TTC549 (cell line): ENCODE measurements around the gene OBI1.

Source experiments
- FAIRE-seq: peaks from 2 replicates; lab custom pipeline; 2012; peaks lifted over from hg19 to GRCh38; lab: Jason Lieb, UNC

The OBI1 gene

GRCh38 chr13:78658630-78659449 lies at the start of gene OBI1:
Gene OBI1 (minus strand): TSS chr13:78659155. CDS start chr13:78659120, 35 bp downstream.
- FAIRE-seq: no peak

DNA sequence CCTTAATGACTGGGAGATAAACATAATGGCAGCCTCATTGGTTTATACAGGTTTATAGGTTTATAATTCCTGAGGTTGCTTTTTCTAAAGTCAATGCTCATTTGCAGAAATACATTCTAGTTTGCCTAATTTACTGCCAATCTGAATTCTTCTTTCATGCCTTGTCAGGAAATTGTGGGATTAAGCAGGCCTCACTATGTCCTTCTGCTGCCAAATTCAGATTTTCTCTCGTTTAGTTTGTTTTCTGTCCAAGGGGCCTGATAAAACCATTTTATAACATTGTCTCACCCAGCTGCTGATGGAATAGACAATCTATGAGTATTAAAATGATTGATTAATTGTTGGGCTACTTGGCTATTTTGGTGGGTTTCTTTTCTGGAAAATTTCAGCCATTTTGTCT lies 42.4 kb upstream of the OBI1 start:
- no peak for FAIRE-seq

DNA sequence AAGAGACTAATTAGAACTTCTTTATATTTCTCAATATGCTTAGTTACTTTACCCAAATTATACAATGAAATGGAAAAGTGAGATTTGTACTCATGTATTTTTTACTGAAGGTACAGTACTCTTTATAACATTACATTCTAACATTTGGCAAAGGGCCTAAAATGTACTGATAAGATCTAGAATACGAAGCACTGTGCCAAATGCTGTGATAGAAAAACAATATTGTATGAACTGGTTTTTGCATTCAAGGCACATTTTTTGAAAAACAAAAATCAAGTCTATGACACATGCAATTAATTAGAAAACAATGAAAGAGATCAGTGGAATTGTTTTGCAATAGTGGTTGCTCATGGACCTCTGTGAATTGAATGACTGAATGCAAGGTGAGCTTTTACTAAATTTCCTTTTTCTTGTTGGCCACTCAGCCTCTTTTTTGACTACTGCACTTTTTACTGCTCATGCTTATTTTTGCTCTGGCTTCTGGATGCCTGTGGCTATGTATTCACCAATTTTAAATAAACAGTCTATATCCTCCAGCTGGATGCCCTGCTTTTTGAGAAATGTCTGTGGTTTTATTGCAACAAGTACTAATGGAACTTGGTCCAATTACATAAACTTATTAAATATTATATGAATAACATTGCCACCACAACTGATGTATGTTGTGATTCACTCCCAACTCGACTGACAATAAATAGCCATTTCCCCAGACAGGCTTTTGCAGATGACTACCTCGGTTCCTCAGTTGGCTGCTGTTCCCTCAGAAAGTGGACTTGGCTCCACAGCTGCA lies 41.4 kb upstream of the OBI1 start:
- no peak for FAIRE-seq

GRCh38 chr13:78689011-78689410 lies 30.1 kb upstream of the OBI1 start:
- FAIRE-seq: no peak

- FAIRE-seq: no peak
Observed at GRCh38 chr13:78686461-78686860, 27.5 kb upstream of the OBI1 start.

DNA sequence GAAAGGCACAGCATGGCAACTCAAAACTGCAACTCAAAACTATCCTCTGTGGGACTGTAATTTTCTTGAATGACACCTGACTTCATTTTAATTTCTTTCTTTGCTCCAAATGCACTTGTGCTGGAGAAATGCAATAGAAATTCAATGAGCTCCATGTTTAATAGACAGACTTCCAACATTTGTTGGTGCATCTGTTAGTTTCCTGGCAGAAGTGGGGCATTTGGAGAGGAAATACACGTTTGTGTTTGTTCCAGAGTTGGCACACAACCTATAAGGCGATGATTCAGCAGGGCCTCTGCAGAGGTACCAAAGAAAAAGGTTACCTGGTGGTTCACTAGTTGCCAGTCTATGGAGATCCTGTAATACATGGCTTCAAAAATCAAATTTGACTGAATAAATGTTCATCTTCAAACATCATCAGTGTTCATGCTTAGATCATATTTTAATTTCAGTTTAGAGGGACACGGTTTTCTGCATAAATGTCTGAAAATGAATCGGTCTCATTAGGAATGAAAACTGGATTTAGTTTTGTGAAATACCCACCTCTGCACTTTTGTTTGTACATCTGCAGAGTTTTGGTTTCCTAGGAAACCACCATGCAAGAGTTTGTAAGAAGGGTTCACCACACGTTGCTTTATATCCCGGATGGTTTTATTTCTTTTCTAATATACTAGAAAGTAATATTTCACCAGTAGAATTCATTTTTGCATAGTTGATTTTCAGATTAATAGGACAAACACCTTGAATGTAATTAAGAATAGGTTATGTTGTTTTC lies 21.8 kb upstream of the OBI1 start:
- FAIRE-seq: no peak

DNA sequence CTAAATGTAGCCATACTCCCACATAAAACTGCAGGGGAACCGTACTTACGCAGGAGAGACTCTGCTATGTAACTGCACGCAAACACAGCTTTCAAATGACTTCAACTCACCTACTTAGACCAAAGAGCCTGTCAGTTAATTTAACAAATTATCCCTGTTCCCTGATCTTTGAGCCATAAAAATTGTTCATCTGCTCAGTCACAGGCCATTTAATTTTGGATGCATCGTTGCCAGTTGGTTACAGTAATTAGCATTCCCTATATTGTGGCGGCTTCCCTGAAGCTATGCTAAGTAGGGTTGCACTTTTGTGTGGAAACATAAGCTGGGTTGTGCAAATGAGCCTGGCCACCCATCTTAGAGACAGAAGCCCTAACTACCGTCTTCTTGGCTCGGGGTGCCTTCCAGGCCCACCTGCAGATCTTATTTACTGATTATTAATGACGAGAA lies 21.2 kb upstream of the OBI1 start:
- FAIRE-seq: no peak

- no peak for FAIRE-seq
Observed at GRCh38 chr13:78679329-78679728, 20.4 kb upstream of the OBI1 start.

DNA sequence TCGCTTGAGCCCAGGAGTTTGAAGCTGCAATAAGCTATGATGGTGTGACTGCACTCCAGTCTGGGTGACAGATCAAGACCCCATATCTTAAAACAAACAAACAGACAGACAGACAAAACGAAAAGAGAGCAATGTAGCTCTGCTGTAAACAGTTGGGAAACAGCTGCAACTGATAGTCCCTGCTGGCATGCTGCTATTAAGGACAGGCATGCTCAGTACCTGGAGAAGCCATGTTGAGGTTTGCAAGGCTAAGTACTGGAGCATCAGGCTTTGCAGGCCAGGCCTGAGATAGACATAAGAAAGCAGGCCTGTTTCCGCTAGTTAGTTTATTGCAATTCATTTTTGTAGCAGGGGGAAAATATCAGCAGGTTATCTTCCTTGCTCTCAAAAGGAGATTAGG lies 16.2 kb upstream of the OBI1 start:
- FAIRE-seq: no peak

- no peak for FAIRE-seq
Observed at GRCh38 chr13:78674638-78675037, 15.7 kb upstream of the OBI1 start.

GRCh38 chr13:78662467-78662866 lies 3.5 kb upstream of the OBI1 start:
- FAIRE-seq: no peak

- no peak for FAIRE-seq
Observed at GRCh38 chr13:78660495-78660857, 1.5 kb upstream of the OBI1 start.

GRCh38 chr13:78659732-78660494 lies 958 bp upstream of the OBI1 start:
- FAIRE-seq: no peak

GRCh38 chr13:78659450-78659730 lies 435 bp upstream of the OBI1 start:
- FAIRE-seq: no peak

- FAIRE-seq: no peak
Observed at GRCh38 chr13:78657699-78658629, 991 bp downstream of the OBI1 start.

- no peak for FAIRE-seq
Observed at GRCh38 chr13:78655906-78656305, 3.0 kb downstream of the OBI1 start.

DNA sequence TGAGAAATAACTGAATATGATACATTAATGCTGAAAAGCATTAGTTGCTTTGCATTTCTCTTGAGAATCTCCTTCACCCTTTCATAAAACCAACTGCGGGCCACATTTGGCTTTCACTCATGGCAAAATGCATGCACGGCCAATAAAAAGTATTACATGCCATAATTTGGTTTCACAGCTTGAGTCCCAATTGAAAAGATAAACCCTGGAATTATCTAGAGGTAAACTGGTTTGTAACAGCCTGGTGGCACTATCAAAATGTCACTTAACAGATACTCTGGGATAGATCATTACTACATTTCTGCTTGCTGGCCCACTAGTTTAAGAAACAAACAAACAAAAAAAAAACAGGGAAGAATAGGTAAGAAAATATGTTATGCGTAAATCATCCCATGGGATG lies 3.9 kb downstream of the OBI1 start:
- FAIRE-seq: no peak

DNA sequence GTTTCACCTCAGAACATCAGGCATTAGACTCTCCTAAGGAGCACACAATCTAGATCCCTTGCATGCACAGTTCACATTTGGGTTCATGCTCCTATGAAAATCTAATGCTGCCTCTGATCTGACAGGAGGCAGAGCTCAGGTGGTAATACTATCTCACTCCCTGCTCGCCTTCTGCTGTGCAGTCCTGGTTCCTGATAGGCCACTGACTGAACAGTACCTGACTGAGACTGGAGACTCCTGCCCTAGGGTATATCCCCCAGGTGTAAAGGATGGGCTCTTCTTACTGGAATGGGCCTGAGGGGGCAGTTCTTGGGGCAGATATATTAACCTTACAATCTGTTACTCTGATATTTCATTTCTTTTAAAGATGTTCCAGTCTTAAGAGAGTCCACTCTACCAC lies 6.3 kb downstream of the OBI1 start:
- no peak for FAIRE-seq

GRCh38 chr13:78650717-78651083 lies 8.3 kb downstream of the OBI1 start:
- no peak for FAIRE-seq

- no peak for FAIRE-seq
Observed at GRCh38 chr13:78649997-78650716, 8.8 kb downstream of the OBI1 start.
